ENCODE measurements around the gene EFEMP1.

EFEMP1 gene

DNA sequence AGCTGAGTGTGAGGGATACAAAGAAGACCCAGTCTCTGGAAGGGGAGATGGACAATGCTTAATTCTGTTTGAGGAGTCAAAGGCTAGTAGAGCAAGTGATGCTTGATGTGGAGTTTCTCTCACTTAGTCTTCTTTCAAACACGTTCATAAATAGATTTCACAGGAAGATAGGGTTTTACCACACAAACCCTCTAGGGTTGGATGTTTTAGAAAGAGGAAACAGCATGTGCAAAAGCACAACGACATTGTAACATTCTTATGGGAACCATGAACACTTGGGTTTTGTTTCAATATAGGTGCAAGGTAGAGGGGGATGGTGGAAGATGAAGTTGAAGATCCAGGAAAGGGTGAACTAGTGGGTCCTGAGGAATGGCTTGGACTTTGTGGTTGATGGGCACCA, 10.8 kb upstream of the EFEMP1 start:
- no peak for TF ChIP-seq CTCF (IDR thresholded peaks at IDR 0.05; ENCODE audit: low read depth, low read length, missing control alignments)
- no peak for DNase-seq (ENCODE audit: low read depth)
- H3K4me3 ChIP-seq (ENCODE audit: low read depth, low read length) = no peak overlapping the region

DNA sequence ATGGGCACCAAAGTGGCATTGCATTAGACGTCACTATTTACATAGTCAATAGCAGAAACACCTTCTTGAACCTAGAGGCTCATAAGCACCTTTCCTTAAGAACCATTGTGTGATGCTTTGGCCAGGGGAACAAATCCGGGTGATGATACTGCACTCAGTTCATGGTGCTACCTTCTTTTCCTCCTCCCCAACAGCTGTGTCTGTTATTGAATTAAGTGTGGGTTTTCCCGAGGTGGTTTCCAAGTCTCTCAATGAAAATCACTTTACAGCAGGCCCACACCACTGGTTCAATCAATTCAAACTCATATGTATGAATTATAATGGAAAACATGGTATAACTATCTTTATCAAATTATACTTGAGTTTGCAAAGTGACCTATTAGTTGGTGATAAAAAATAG, 9.3 kb upstream of the EFEMP1 start:
- no peak for TF ChIP-seq CTCF (IDR thresholded peaks at IDR 0.05; ENCODE audit: low read depth, low read length, missing control alignments)
- no peak overlapping the region for H3K4me3 ChIP-seq (ENCODE audit: low read depth, low read length)
- no peak for DNase-seq (ENCODE audit: low read depth)

DNA sequence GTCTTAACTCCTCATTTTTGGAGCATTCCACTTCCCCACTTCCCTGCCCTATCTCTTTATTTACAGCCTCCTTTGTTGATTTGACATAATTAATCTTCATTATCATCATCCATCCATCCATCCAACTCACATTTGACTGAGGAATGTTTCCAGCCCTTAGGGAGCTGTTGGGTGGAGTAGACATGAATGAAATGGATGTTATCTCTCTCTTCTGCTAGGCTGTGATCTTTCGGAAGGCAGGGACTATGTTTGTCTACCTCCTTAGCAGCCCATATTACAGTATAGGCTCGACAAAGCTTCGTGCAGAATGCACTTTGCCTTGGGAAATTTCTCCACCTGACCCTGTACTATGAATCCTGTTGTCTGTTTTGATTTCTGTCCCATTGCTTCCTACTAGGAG, 7.7 kb upstream of the EFEMP1 start:
- H3K4me3 ChIP-seq (ENCODE audit: low read depth, low read length) = no peak overlapping the region
- no peak for DNase-seq (ENCODE audit: low read depth)
- TF ChIP-seq CTCF (IDR thresholded peaks at IDR 0.05; ENCODE audit: low read depth, low read length, missing control alignments) = no peak

DNA sequence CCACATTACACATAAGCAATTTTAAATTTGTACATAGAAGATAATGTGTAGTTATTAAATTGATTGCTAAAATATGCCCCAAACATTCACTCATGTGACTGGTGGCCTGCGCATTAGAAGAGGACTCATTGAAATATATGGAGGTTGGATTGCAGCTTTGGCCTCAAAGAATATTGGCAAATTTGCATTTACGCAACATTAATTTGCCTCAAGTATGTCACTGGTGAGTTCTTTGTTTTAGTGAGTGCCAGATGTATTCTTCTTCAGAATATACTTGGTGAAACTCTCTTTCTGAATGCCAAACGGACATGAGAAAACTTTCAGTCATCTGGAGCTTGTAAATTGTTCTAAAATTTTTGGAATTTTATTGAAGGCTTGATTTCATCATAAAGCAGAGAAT, 5.9 kb upstream of the EFEMP1 start:
- H3K4me3 ChIP-seq (ENCODE audit: low read depth, low read length) = no peak overlapping the region
- DNase-seq (ENCODE audit: low read depth) = no peak
- TF ChIP-seq CTCF (IDR thresholded peaks at IDR 0.05; ENCODE audit: low read depth, low read length, missing control alignments) = no peak

DNA sequence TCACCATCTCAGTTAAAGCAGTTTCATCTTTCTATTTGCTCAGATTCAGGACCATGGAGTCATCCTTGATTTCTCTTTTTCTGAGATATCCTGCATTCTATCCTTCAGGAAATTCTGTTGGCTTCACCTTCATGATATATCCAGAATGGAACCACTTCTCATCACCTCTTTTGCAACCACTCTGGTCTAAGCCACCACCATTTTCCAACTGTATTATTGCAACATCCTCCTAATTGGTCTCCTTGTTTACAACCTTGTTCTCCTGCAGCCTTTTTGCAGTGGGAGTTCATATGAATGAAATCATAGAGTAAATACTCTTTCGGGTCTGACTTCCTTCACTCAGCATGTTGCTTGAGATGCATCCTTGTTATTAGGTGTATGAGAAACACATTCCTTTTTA, 3.4 kb upstream of the EFEMP1 start:
- H3K4me3 ChIP-seq (ENCODE audit: low read depth, low read length) = no peak overlapping the region
- no peak for DNase-seq (ENCODE audit: low read depth)
- TF ChIP-seq CTCF (IDR thresholded peaks at IDR 0.05; ENCODE audit: low read depth, low read length, missing control alignments) = no peak

- H3K4me3 ChIP-seq (ENCODE audit: low read depth, low read length) = no peak overlapping the region
- no peak for DNase-seq (ENCODE audit: low read depth)
- no peak for TF ChIP-seq CTCF (IDR thresholded peaks at IDR 0.05; ENCODE audit: low read depth, low read length, missing control alignments)
These were observed 2.7 kb upstream of the EFEMP1 start for GRCh38 chr2:55926246-55926645.

GRCh38 chr2:55923982-55924321, 370 bp upstream of the EFEMP1 start:
- no peak for TF ChIP-seq CTCF (IDR thresholded peaks at IDR 0.05; ENCODE audit: low read depth, low read length, missing control alignments)
- no peak overlapping the region for H3K4me3 ChIP-seq (ENCODE audit: low read depth, low read length)
- no peak for DNase-seq (ENCODE audit: low read depth)
